B cell (primary cell): ENCODE results near the gene PEX11G. TPM values are rescaled to one million over a fixed set of nuclear protein-coding genes. Genes with fewer than 3 reads are reported as not detected.

Experiments
- ATAC-seq: fragments of 200-7000 bp; cut with Tn5 transposase; one replicate; pipeline ENCODE4 v1.10.0; 2021; ENCODE audit warnings: low read depth, mild to moderate bottlenecking, moderate number of reproducible peaks, moderate library complexity
- CTCF ChIA-PET: fragments of 350-600 bp; sonication (Branson Sonifier 250); formaldehyde crosslinking; loops from one replicate; lab custom pipeline; 2021; ENCODE audit warnings: antibody characterized with exemption, inconsistent platforms; lab: Charles Lee
- POLR2A ChIA-PET: fragments of 350-600 bp; sonication (Branson Sonifier 250); formaldehyde crosslinking; loops from one replicate; lab custom pipeline; 2021; ENCODE audit warnings: antibody characterized with exemption; lab: Charles Lee
- DNase-seq: peaks from one replicate; pipeline ENCODE4 v3.0.0; 2013
- H2AFZ ChIP-seq: 2 replicates; pipeline ENCODE4 v1.6.1; 2012; ENCODE audit warnings: mild to moderate bottlenecking, low read depth, low read length; ENCODE audit not compliant: insufficient read depth, poor library complexity, severe bottlenecking
- H3K27ac ChIP-seq, 2 donors: 1 replicate in 1 of 2; 2 replicates in 1 of 2; pipeline ENCODE4 v1.5.1; 2012 to 2013; ENCODE audit warnings: low read length in 2 of 2, mild to moderate bottlenecking in 2 of 2, moderate library complexity in 1 of 2
- H3K27me3 ChIP-seq, 4 experiments: fragments of 200-600 bp in 1 of 4; sonication (generic) in 1 of 4; replicated peaks in 1 of 4; 1 replicate in 2 of 4; 2 replicates in 2 of 4; pipeline versions ENCODE4 v1.6.1 to v1.7.0; 2013 to 2016; ENCODE audit warnings: low read length in 3 of 4, mild to moderate bottlenecking in 2 of 4, mixed read lengths in 1 of 4, moderate library complexity in 1 of 4; ENCODE audit not compliant: insufficient read depth in 4 of 4, control insufficient read depth in 3 of 4; ENCODE audit errors: control extremely low read depth in 1 of 4
- H3K36me3 ChIP-seq, 2 experiments: replicated peaks in 1 of 2; 1 replicate in 1 of 2; 2 replicates in 1 of 2; pipeline versions ENCODE4 v1.6.1 to v1.7.1; 2013; ENCODE audit warnings: low read length in 1 of 2; ENCODE audit not compliant: insufficient read depth in 2 of 2, control insufficient read depth in 1 of 2; ENCODE audit errors: control extremely low read depth in 1 of 2, extremely low read depth in 1 of 2
- H3K4me1 ChIP-seq, 2 donors: fragments of 200-600 bp in 1 of 2; sonication (generic) in 1 of 2; 1 replicate in 1 of 2; 2 replicates in 1 of 2; pipeline versions ENCODE4 v1.5.1 to v1.6.1; 2013 to 2017; ENCODE audit warnings: low read length in 2 of 2; ENCODE audit not compliant: control insufficient read depth in 2 of 2, insufficient read depth in 2 of 2
- H3K4me2 ChIP-seq: replicated peaks from 2 replicates; pipeline ENCODE3; 2012; ENCODE audit warnings: mild to moderate bottlenecking, low read depth, low read length; ENCODE audit not compliant: poor library complexity, severe bottlenecking
- H3K4me3 ChIP-seq, 5 experiments: fragments of 200-600 bp in 1 of 5; sonication (generic) in 1 of 5; 1 replicate in 3 of 5; 2 replicates in 2 of 5; pipeline versions ENCODE4 v1.5.1 to v1.7.0; 2011 to 2016; ENCODE audit warnings: low read length in 4 of 5, mild to moderate bottlenecking in 4 of 5, low read depth in 2 of 5, control low read depth in 1 of 5, moderate library complexity in 1 of 5; ENCODE audit not compliant: insufficient read depth in 1 of 5; ENCODE audit errors: control extremely low read depth in 1 of 5, extremely low read depth in 1 of 5
- H3K79me2 ChIP-seq: fragments of 200-600 bp; sonication (generic); one replicate; pipeline ENCODE4 v1.6.0; 2016; ENCODE audit warnings: low read length; ENCODE audit not compliant: control insufficient read depth, insufficient read depth
- H3K9ac ChIP-seq: fragments of 200-600 bp; sonication (generic); 2 replicates; pipeline ENCODE4 v1.6.1; 2017; ENCODE audit warnings: mild to moderate bottlenecking, low read length, moderate library complexity
- H3K9me3 ChIP-seq, 3 donors: one replicate each; pipeline versions ENCODE4 v1.6.1 to v1.7.1; 2013; ENCODE audit warnings: low read length in 2 of 3; ENCODE audit not compliant: control insufficient read depth in 2 of 3, insufficient read depth in 1 of 3; ENCODE audit errors: control extremely low read depth in 1 of 3
- H4K20me1 ChIP-seq: 2 replicates; pipeline ENCODE4 v1.6.0; 2012; ENCODE audit warnings: mild to moderate bottlenecking, low read length; ENCODE audit not compliant: insufficient read depth, control insufficient read depth, poor library complexity, severe bottlenecking
- H3K27ac Mint-ChIP-seq: one replicate; pipeline ENCODE4 v1.8.0; 2021; ENCODE audit warnings: mixed read lengths
- H3K27me3 Mint-ChIP-seq: one replicate; pipeline ENCODE4 v1.8.0; 2021; ENCODE audit warnings: mixed read lengths
- H3K4me1 Mint-ChIP-seq: one replicate; pipeline ENCODE4 v1.8.0; 2021; ENCODE audit warnings: mixed read lengths
- H3K4me3 Mint-ChIP-seq: one replicate; pipeline ENCODE4 v1.8.0; 2021; ENCODE audit warnings: mixed read lengths
- H3K9me3 Mint-ChIP-seq: one replicate; pipeline ENCODE4 v1.8.0; 2022; ENCODE audit warnings: mixed read lengths; ENCODE audit not compliant: insufficient read depth
- EZH2 ChIP-seq: IDR thresholded peaks from 2 replicates; pipeline ENCODE4 v1.6.1; 2012; ENCODE audit warnings: borderline replicate concordance, low read depth, mild to moderate bottlenecking, moderate library complexity, low read length; ENCODE audit not compliant: insufficient read depth, poor library complexity, severe bottlenecking
- WGBS: methylation state at CpG from one replicate; pipeline ENCODE4 v1.1.5; 2013; ENCODE audit warnings: missing lambda C conversion rate; ENCODE audit not compliant: insufficient coverage; 5-methylcytosine and 5-hydroxymethylcytosine counted together
- intact Hi-C: fragments of 100-400 bp; cut with micrococcal nuclease; formaldehyde crosslinking; loops from one replicate; pipeline ENCODE4 v1.10.0; 2022
- polyA plus RNA-seq: library from polyadenylated mRNA; depleted of rRNA; stranded (reverse); fragments of >200 nt; gene quantifications from 2 replicates; pipeline ENCODE4 v1.2.3, GENCODE V29; 2012
- total RNA-seq, 2 donors: library from RNA; stranded (reverse); fragments of 120-200 nt in 1 of 2; gene quantifications; 1 replicate in 1 of 2; 2 replicates in 1 of 2; pipeline versions ENCODE4 v1.2.3 to v1.2.4, GENCODE V29; 2013 to 2022
- TF ChIP-seq, protein P1 (sequence below): fragments of 200-600 bp; IDR thresholded peaks from one replicate; pipeline ENCODE4 v1.8.0; 2022; ENCODE audit warnings: antibody characterized with exemption, mild to moderate bottlenecking

The PEX11G gene
- total and polyA plus RNA-seq, 2 donors (not counting 1 experiment from before 2014, with no cell fraction given): 0.40 to 0.62 TPM

DNA sequence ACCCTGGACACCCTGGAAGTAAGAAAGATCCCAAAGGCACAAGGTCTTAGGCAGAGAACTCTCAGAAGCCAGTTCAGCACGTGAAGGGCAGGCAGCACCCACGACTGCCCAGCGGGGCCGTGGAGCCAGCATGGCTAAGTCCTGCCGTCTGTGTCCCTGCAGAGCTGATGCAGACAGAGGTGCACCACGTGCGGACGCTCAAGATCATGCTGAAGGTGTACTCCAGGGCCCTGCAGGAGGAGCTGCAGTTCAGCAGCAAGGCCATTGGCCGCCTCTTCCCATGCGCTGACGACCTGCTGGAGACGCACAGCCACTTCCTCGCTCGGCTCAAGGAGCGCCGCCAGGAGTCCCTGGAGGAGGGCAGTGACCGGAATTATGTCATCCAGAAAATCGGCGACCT is 44.8 kb downstream of the PEX11G start:
- ChIA-PET CTCF (no interaction called here), POLR2A (no interaction called here)
- H3K36me3 ChIP-seq: peaks cover 6 to 91% of the 10 kb centered on the region in 2 experiments
- Mint-ChIP-seq H3K4me1 (no peaks in the 10 kb centered on the region), H3K4me3 (no peak overlapping the region), H3K27me3 (no peaks in the 10 kb centered on the region), H3K9me3 (no peaks in the 10 kb centered on the region), H3K27ac (no peak overlapping the region)
- no peaks in the 10 kb centered on the region for H3K9me3 ChIP-seq
- H3K4me1 ChIP-seq: no peaks in the 10 kb centered on the region
- no peaks in the 10 kb centered on the region for H3K27me3 ChIP-seq
- H3K79me2 ChIP-seq: peaks cover 66% of the 10 kb centered on the region
- H3K27ac ChIP-seq: no peak overlapping the region
- H3K4me3 ChIP-seq: no peak overlapping the region
- intact Hi-C loops: no loop called here
- no peak for TF ChIP-seq EZH2
- TF ChIP-seq, protein P1, sequence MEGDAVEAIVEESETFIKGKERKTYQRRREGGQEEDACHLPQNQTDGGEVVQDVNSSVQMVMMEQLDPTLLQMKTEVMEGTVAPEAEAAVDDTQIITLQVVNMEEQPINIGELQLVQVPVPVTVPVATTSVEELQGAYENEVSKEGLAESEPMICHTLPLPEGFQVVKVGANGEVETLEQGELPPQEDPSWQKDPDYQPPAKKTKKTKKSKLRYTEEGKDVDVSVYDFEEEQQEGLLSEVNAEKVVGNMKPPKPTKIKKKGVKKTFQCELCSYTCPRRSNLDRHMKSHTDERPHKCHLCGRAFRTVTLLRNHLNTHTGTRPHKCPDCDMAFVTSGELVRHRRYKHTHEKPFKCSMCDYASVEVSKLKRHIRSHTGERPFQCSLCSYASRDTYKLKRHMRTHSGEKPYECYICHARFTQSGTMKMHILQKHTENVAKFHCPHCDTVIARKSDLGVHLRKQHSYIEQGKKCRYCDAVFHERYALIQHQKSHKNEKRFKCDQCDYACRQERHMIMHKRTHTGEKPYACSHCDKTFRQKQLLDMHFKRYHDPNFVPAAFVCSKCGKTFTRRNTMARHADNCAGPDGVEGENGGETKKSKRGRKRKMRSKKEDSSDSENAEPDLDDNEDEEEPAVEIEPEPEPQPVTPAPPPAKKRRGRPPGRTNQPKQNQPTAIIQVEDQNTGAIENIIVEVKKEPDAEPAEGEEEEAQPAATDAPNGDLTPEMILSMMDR: no peak
- DNase-seq: no peak
- ATAC-seq: no peak
- WGBS: 97% methylated on average over 19 of the region's 19 CpGs
- H4K20me1 ChIP-seq: peaks cover 96% of the 10 kb centered on the region
- H2AFZ ChIP-seq: no peak overlapping the region
- no peak overlapping the region for H3K4me2 ChIP-seq
- no peak overlapping the region for H3K9ac ChIP-seq

DNA sequence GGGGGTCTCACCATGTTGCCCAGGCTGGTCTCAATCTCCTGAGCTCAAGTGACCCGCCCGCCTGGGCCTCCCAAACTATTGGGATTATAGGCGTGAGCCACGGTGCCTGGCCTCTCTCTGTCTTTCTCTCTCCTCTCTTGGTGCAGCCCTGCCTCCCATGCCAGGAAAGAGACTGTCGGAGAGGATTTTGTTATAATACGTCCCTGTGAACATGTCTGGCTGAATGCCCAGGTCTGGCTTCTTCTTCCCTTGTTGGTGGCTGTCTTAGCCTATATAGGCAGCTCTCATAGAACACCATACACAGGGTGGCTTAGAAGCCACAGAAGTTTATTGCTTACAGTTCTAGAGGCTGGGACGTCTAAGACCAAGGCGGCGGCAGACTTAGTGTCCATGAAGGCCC is 46.4 kb downstream of the PEX11G start:
- TF ChIP-seq, protein P1: no peak
- TF ChIP-seq EZH2: no peak
- Histone ChIP-seq H3K9ac (no peak overlapping the region), H4K20me1 (peaks cover 96% of the 10 kb centered on the region), H3K36me3 (peaks cover 6 to 85% of the 10 kb centered on the region in 2 experiments), H3K9me3 (no peaks in the 10 kb centered on the region), H3K4me1 (no peaks in the 10 kb centered on the region), H3K4me3 (no peak overlapping the region), H2AFZ (no peak overlapping the region), H3K27me3 (no peaks in the 10 kb centered on the region), H3K4me2 (no peak overlapping the region), H3K27ac (no peak overlapping the region), H3K79me2 (peaks cover 68% of the 10 kb centered on the region)
- DNase-seq (no peak), ATAC-seq (no peak)
- WGBS: 100% methylated on average over 6 of the region's 9 CpGs
- Mint-ChIP-seq H3K27me3 (no peaks in the 10 kb centered on the region), H3K4me1 (no peaks in the 10 kb centered on the region), H3K9me3 (no peaks in the 10 kb centered on the region), H3K4me3 (no peak overlapping the region), H3K27ac (no peak overlapping the region)
- intact Hi-C loops: no loop called here
- CTCF ChIA-PET: interaction anchor here (0.7 kb wide), 1 partner anchor 259 kb away, joined by 3 read pairs; no protein-coding TSS in a partner anchor
- POLR2A ChIA-PET: no interaction called here
